GM12864 (cell line): ENCODE measurements around the gene TRMT13.

Experiments used
- DNase-seq: peaks from one replicate; pipeline ENCODE4 v3.0.0-alpha.2; 2011; ENCODE audit warnings: low read depth
- H3K4me3 ChIP-seq: 2 replicates; pipeline ENCODE4 v1.5.1; 2011; ENCODE audit warnings: mild to moderate bottlenecking, low read depth, low read length, control low read depth
- CTCF ChIP-seq: IDR thresholded peaks from 2 replicates; pipeline ENCODE4 v1.5.1; 2011; ENCODE audit warnings: low read depth, mild to moderate bottlenecking, moderate library complexity, low read length, control low read depth, inconsistent platforms; ENCODE audit errors: missing control alignments

Gene TRMT13

DNA sequence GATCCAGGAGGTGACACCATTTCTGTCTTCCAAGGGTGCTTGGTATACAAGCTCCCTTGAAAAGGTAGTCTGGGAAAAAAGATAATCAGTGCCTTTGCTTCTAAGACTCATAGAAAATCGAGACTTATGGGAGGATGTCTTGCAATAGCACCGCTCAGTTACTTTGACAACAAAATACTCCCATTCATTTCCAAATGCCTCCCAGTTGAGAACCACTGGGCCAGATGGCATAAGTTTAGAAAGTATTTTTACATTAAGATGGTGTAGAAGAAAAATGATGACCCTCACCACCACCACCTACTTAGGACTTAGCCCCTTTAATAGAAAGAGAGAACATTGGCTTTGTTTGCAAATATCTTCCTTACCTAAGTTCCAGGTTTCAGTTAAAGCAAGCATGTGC lies 4.6 kb downstream of the TRMT13 start:
- no peak for TF ChIP-seq CTCF
- no peak for DNase-seq
- H3K4me3 ChIP-seq, result no peak overlapping the region

- DNase-seq, result no peak
- no peak overlapping the region for H3K4me3 ChIP-seq
- no peak for TF ChIP-seq CTCF
Measured at GRCh38 chr1:100141192-100141591, 8.2 kb downstream of the TRMT13 start.

- DNase-seq, result no peak
Measured at GRCh38 chr1:100142343-100142742, 9.4 kb downstream of the TRMT13 start.

GRCh38 chr1:100145116-100145515 lies 12.2 kb downstream of the TRMT13 start:
- H3K4me3 ChIP-seq, result no peak overlapping the region
- no peak for DNase-seq
- TF ChIP-seq CTCF, result no peak

More at GRCh38 chr1:100142343-100142742, 9.4 kb downstream of the TRMT13 start:
- no peak overlapping the region for H3K4me3 ChIP-seq
- no peak for TF ChIP-seq CTCF

DNA sequence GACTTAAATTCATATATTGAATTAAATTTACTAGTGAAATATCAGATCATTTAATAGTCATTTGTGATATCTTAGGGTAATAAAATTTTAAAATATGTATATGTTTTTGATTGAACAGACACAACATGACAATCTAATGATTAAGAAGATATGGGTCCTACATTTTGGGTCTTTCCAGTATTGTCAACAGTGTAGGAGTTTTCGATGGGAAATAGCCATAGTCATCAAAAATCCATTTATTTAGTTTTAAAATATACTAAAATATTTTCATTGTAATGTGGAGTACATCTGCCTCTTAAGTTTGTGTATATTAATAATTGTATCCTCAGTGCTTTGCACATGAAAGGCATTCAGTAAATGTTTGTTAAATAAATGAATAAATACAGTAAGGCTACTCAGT lies 14.0 kb downstream of the TRMT13 start:
- DNase-seq, result no peak
- no peak for TF ChIP-seq CTCF
- H3K4me3 ChIP-seq, result no peak overlapping the region

DNA sequence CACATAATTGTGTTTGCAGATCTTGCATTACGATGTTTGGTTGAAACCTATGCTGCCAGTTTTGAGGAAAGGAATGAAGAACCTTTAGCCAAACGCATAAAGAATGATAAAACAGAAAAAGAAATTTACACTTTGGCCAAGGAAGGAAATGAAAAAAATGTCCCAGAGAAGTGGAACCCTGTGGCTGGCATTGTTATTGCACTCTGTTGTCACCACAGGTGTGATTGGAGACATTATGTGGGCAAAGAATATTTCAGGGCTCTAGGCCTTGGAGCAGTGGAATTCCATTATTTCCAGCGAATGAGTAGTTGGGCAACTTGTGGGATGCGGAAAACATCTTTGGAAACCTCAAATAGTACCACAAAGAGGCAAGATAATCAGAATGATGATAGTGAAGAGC lies 14.9 kb downstream of the TRMT13 start:
- no peak for DNase-seq
- no peak for TF ChIP-seq CTCF

GRCh38 chr1:100151679-100152078 lies 18.7 kb downstream of the TRMT13 start:
- no peak for TF ChIP-seq CTCF
- no peak overlapping the region for H3K4me3 ChIP-seq
- DNase-seq, result no peak

More for the DNA sequence above, 14.9 kb downstream of the TRMT13 start:
- no peak overlapping the region for H3K4me3 ChIP-seq
